Breast epithelium (tissue), 3 donors: Measurements from ENCODE around the gene PRG3.

Source experiments
- CTCF ChIP-seq, 3 donors: fragments of 450-650 bp; IDR thresholded peaks; one replicate each; pipeline ENCODE4 v1.5.1; 2016 to 2017; ENCODE audit warnings: antibody characterized with exemption in 3 of 3, mild to moderate bottlenecking in 3 of 3, moderate library complexity in 3 of 3
- POLR2AphosphoS5 ChIP-seq, 3 donors: sonication (generic); formaldehyde crosslinking; IDR thresholded peaks; one replicate each; pipeline ENCODE4 v1.6.1; 2017; ENCODE audit warnings: antibody characterized with exemption in 3 of 3

DNA sequence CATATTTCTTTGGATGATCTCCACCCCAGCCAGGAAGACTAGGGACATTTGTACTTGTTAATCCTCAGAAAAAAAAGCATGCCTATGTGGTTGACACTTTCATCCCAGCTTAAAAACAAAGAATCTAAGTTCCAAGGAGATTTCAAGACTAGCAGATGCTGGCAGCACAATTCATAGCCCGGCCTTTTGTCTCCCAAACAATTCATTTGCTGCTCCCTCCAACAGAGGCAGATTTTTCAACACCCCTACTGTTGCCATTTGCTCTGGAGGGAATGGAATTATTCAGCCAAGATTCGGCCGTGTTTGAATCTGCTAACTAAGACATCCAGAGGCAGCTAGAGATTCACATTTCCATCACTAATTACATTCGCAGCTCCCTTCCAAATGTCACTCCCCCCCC is 27.5 kb downstream of the PRG3 start:
- TF ChIP-seq CTCF (IDR thresholded peaks at IDR 0.05): no peak
- no peak for TF ChIP-seq POLR2AphosphoS5 (IDR thresholded peaks at IDR 0.05)
